ENCODE data around the gene TNS3.
"Not testable (repeated sequence)": the region's sequence is repeated elsewhere in the genome, so short reads cannot be mapped to it uniquely, and the experiment has no call there.

TNS3 gene

GRCh38 chr7:47581804-47582763 lies at the start of gene TNS3:
TSS of gene TNS3 (minus strand) at chr7:47582111. CDS start at chr7:47439636, 142,475 bp downstream.
- DNase-seq (ENCODE audit: low read depth, low spot score), result no peak

GRCh38 chr7:47631711-47632110 lies 49.8 kb upstream of the TNS3 start:
- no peak for DNase-seq (ENCODE audit: low read depth, low spot score)

- DNase-seq (ENCODE audit: low read depth, low spot score), result no peak
Measured at GRCh38 chr7:47627580-47628283, 45.8 kb upstream of the TNS3 start.

- DNase-seq (ENCODE audit: low read depth, low spot score), result no peak
Measured at GRCh38 chr7:47625861-47626715, 44.2 kb upstream of the TNS3 start.

GRCh38 chr7:47624689-47625088 lies 42.8 kb upstream of the TNS3 start:
- no peak for DNase-seq (ENCODE audit: low read depth, low spot score)

GRCh38 chr7:47622946-47623640 lies 41.2 kb upstream of the TNS3 start:
- DNase-seq (ENCODE audit: low read depth, low spot score), result no peak

GRCh38 chr7:47622586-47622945 lies 40.7 kb upstream of the TNS3 start:
- DNase-seq (ENCODE audit: low read depth, low spot score), result no peak

GRCh38 chr7:47621979-47622561 lies 40.2 kb upstream of the TNS3 start:
- no peak for DNase-seq (ENCODE audit: low read depth, low spot score)

- no peak for DNase-seq (ENCODE audit: low read depth, low spot score)
Measured at GRCh38 chr7:47621347-47621746, 39.4 kb upstream of the TNS3 start.

- no peak for DNase-seq (ENCODE audit: low read depth, low spot score)
Measured at GRCh38 chr7:47619806-47620205, 37.9 kb upstream of the TNS3 start.

- no peak for DNase-seq (ENCODE audit: low read depth, low spot score)
Measured at GRCh38 chr7:47617131-47617530, 35.2 kb upstream of the TNS3 start.

- no peak for DNase-seq (ENCODE audit: low read depth, low spot score)
Measured at GRCh38 chr7:47614450-47614849, 32.5 kb upstream of the TNS3 start.

GRCh38 chr7:47611045-47611511 lies 29.2 kb upstream of the TNS3 start:
- no peak for DNase-seq (ENCODE audit: low read depth, low spot score)

GRCh38 chr7:47610506-47611044 lies 28.7 kb upstream of the TNS3 start:
- DNase-seq (ENCODE audit: low read depth, low spot score), result no peak

GRCh38 chr7:47609803-47610452 lies 28.0 kb upstream of the TNS3 start:
- DNase-seq (ENCODE audit: low read depth, low spot score), result no peak

GRCh38 chr7:47606593-47607046 lies 24.7 kb upstream of the TNS3 start:
- DNase-seq (ENCODE audit: low read depth, low spot score), result not testable (repeated sequence)

- no peak for DNase-seq (ENCODE audit: low read depth, low spot score)
Measured at GRCh38 chr7:47605816-47606575, 24.1 kb upstream of the TNS3 start.

GRCh38 chr7:47604496-47604890 lies 22.6 kb upstream of the TNS3 start:
- DNase-seq (ENCODE audit: low read depth, low spot score), result no peak

Measured in activated naive CD8-positive, alpha-beta T cell treated with anti-CD3 and anti-CD28 coated beads, Interleukin-2, amount 50 U/mL, for 16 hours (primary cell).